Stimulated activated CD8-positive, alpha-beta memory T cell treated with anti-CD3 and anti-CD28 coated beads, Interleukin-15, amount 100 ng/mL, for 24 hours (primary cell): ENCODE data around the gene KCNK1.

ENCODE experiments used
- DNase-seq: peaks from one replicate; pipeline ENCODE4 v3.0.0-alpha.2; 2020; ENCODE audit warnings: low read depth

Gene KCNK1

DNA sequence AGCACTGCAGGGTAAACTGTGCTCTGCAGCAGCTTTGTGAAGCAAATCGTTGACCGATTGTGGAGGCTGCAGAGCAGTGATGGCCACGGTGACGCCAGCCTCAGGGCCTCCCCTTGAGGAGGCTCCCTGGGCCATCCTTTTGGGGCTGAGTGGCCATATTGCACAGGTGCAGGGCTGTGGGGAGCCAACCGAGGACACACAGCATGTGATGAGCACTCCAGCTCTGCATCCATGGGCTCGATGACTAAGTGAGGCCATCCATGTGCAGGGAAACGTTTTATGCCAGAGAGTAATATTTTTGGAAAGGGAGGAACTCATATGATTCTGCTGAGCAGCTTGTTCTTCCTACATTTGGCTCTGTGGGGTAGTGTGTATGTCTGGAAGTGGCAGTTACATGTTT, 24.6 kb downstream of the KCNK1 start:
- DNase-seq: no peak

DNA sequence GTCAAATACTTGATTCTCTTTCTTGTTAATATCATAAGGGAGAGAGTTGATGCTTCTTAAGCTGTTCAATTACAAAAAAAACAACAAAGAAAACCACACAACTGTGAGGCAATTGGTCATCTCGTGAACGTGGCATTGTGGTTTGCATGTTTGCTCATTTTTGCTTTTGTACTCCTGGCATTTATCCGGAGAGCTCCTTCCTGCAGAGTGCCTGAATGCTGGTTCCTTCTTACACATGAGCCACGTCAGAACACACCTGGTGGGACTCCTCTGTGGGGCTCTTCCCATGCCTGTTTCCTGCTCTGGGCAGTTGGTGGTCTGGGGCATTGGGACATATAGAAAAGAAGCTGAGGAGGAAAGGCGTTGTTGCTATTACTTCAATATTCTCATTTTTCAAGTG, 25.7 kb downstream of the KCNK1 start:
- no peak for DNase-seq

DNA sequence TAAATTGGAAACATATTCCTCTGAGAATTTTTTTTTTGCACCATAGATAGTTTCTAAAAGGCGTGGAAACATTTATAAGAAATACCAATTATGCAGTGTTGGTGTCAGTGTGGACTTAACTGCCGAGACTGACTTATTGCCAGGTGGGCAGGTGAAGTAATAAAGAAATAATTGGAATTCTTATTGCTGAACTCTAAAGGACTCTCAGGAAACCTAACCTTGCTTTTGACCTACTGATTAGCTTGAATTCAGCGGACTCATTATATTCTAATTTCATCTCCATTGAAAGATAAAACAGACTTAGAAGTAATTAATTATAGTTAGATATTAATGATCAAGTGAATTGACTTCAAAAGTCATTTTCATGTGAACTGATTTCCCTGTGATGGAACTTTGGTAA, 26.3 kb downstream of the KCNK1 start:
- no peak for DNase-seq

DNA sequence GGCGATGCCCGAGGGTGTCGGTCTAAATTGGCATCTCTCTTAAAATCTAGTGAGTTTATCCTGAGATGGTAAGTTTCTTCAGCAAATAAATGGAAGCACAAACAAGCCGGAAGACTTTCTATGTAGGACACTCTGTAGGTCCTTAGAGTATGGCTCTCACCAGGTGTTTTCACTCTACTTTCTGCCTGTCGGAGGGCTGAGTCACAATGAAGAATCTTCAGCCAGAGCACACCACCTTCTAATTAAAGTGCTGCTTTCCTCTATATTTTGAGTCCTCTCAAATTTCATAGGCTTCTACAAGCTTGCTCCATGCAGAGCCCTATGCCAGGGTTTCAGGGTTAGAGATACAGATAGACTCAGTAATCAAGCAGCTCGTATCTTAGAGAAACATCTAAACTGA, 27.1 kb downstream of the KCNK1 start:
- no peak for DNase-seq

DNA sequence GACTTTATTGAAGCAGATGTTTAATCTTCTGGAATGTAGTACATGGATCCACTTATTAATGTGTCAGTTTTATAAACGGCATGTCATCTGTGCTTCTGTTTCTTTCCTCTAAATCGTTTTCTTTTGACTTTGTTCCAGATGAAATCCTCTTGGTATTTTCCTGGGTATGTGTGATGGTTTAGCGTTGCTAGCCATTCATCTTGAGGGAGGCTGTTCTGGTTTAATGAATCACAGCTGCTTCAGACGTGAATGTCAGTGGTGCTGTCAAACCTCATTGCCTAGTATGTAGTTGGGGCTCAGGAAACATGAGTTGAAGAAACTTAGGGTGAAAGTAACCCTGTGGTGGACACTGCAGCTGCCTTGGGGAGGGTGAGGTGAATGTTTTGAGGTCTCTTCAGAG, 33.2 kb downstream of the KCNK1 start:
- no peak for DNase-seq

DNA sequence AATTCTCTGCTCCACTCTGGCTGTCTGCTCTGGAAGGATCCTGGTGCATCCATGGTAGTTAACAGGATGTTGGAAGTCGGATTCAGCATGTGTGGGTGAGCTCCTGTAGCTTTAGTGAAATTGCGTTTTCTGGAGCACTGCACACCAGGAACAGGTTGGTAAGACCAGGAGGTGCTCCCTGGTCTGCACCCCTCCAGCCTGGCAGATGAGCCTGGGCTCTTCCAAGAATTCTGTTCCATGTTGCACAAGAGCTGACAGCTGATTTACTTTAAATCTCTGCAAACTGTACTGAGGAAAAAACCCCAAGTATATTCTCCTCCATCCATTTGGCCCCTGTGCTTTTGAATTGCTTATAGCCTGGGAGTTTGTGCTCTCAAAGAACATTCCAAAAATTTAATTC, 33.7 kb downstream of the KCNK1 start:
- DNase-seq: no peak

DNA sequence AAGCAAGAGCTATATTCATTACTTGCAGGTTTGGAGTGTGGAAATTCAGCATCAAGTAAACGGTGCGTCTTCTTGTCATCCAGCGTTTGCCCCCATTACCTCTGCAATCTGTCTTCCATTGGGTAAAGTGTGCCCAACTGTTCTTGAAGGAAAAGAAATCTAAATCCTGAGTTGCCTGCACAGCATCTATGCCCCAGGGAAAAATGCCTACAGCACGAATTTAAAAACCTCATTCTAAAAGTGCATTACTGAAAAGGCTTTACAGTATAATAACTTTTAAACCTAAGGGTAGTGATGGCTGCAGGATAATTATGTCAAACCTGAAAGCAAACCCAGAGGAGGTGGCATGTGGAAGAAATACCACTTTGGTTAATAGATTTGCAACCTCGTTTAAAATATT, 37.2 kb downstream of the KCNK1 start:
- DNase-seq: no peak

DNA sequence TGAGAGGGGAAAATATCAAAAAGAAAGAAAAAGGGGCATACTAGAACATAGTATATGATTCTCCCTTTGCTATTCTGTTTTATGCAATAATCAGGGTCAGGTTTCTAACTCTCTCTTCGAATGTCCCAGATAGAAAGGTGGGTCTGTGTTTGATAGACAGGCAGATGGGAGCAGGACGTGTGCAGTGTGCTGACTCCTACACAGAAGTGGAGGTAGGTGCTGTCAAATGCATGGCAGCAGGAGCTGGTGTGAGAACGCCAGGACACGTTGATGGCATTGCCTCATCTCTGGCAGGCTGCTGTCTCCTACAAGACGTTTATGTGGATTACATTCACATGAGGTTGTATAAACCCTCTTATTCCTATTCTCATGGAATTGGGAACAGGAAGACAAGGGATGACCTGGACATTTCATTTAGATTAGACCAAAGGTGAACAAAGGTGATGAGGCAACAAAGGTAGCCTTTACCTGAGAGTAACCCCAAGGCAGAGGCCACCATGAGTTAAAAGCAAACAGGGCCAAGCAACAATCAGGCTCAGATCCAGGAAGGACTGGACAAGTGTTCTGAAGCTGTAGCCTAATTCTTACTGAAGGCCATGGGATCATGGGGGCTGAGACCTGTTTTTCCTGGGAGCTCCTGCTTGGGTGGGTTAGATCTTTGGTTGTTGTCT, 37.8 kb downstream of the KCNK1 start:
- DNase-seq: no peak

DNA sequence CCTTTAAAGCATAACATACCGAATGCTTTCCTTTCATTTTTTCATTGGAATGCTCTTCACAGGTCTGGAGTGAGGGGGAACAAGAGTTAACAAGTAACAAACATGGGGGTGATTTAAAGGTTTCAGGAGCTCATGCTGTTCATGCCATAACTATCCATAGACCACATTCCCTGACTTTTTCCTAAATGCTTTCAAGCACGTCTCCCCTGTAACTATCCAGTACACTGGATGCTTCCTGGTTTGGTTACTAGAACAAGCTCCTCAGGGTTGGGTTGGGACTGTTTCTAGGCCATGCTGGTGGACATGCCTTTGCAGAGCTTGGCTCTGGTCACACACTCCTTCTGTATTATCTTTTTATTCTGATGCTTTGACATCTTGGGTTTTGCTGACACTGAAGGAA, 38.6 kb downstream of the KCNK1 start:
- no peak for DNase-seq

DNA sequence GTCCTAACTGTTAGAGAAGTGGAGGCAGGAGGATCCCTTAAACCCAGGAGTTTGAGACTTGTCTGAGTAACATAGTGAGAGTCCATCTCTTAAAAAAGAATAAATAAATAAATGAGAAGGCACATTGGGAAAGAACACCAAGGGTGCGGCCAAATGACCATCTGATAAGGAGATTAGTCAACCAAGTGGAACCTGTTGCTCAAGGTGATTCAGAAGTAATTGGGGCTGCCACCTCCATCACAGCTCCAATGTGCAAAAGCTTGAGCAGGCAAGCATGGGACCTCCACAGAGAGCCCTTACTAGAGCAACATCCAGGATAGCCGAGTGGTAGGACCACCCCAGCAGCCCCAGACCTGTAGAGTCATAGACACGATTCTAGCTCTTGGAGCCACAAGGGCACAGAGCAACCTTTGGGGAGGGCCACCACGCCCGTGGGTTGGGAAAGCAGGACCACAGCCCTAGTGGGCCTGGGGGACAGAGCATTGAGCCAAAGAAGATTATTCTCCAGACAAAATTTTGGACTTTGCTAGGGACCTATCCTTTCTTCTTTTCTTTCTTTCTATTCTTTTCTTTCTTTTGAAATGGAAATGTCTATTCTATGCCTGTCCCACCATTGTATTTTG, 40.9 kb downstream of the KCNK1 start:
- DNase-seq: no peak

DNA sequence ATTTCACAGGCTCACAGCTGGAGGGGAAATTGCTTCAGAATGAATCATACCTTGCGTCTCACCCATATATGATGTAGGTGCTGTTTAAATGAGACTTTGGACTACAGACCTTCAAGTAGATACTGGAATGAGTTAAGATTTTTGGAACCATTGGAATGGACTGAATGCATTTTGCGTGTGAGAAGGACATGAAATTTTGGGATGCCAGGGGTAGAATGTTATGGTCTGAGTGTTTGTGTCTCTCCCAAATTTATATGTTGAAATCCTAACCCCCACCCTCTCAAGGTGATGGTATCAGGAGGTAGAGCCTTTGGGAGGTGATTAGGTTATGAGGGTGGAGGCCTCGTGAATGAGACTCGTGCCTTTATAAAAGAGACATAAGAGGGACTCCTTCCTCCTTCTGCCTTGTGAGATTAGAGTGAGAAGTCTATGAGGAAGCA, 41.4 kb downstream of the KCNK1 start:
- no peak for DNase-seq

DNA sequence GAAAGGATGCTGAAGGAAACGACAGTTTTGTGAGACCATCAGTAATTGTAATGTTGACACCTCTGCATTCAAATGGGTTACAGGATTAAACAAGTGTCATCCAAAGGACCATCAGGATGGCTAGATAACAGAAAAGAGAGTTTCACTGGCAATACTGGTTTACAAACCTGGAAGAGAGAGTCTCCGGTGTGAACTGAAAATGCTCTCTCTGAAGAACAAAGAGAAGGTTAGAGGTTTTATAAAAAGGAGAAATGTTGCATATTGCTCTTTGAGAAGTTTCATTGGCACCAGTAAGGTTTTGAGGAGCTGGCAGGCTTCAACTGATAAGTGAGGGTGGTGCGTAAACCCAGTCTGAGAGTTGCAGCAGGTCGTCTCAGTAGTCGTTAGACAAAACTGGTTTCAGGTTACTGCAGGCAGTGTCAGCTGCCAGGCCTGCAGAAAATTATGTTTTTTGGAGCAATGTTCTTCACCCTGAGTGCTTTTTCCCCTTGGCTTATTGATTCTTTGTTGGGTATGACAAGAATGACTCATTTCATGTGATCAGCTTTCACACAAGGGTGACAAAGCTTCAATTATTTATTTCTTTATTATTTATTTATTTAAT, 42.2 kb downstream of the KCNK1 start:
- no peak for DNase-seq

DNA sequence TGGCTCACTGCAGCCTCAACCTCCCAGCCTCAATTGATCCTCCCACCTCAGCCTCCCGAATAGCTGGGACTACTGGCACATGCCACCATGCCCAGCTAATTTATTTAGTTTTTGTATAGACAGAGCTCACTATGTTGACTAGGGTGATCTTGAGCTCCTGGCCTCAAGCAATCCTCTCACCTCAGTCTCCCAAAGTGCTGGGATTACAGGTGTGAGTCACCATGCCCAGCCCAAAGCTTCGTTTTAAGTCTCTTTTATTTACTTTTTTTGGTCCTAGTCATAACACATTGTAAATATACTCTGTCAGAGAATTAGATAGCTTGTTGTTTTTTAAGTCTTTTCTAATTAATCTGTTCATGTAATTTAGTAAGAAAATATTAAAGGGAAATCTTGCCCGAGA, 42.8 kb downstream of the KCNK1 start:
- no peak for DNase-seq

DNA sequence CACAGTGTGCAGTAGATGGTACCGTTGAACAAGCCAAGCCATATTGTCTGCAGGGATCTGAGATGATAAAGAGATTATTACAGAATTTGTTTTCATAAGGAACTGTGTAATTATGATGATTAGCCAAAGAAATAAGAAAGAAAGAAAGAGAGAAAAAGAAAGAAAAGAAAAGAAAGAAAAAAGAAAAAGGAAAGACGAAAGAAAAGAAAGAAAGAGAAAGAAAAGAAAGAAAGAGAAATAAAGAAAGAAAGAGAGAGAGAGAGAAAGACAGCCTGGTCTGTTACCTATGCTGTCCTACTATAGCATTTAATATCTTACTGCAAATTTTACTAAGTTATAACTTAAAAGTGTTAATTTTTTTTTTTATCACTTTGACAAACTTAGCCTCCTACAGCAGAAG, 43.6 kb downstream of the KCNK1 start:
- no peak for DNase-seq

DNA sequence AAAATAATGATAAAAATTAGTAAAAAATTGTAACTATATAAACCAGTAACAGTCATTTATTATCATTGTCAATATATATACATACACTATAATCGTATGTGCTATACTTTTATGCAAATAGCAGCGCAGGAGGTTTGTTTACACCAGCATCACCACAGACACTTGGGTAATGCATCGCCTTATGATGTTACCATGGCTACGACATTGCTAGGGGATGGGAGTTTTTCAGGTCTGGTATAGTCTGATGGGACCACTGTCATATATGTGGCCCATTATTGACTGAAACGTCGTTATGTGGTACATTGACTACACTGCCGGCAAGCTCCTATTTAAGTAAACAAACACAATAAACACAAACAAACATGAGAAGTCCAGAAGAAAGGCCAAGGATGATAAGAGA, 45.6 kb downstream of the KCNK1 start:
- DNase-seq: no peak

DNA sequence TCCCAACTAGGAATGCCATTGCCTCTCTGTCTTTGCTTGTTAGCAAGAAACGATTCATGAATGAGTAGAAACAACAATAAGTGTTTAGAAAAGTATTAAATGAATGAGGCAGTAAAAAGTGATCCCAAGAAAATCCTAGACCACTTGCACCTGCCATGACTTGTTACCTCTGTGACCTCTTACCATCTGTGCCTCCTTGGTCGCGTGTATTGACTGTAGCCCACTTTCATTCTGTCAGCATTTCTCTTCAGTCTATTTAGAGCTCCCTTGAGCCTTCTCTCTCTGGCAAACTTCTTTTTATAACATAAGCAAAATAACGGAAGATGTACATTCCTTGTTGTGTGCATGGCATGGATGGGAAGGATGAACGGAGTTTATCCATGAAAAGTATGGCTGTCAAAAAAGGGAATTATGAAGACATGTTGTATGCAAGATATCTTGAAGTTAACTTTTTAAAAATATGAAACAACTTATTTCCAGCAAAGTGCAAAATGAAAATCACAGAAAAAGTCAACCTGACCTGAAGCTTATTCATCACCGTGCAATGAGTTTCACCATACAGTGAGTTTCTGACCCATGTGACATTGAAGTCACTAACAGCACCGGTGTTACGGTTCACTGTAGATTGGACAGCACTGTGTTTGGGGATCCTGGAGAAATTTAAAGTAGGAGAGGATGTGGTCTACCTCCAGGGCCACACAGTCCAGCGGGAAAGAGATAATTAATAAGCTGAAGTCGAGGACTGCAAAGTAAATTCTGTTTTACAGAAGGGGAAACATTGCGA, 47.7 kb downstream of the KCNK1 start:
- no peak for DNase-seq

DNA sequence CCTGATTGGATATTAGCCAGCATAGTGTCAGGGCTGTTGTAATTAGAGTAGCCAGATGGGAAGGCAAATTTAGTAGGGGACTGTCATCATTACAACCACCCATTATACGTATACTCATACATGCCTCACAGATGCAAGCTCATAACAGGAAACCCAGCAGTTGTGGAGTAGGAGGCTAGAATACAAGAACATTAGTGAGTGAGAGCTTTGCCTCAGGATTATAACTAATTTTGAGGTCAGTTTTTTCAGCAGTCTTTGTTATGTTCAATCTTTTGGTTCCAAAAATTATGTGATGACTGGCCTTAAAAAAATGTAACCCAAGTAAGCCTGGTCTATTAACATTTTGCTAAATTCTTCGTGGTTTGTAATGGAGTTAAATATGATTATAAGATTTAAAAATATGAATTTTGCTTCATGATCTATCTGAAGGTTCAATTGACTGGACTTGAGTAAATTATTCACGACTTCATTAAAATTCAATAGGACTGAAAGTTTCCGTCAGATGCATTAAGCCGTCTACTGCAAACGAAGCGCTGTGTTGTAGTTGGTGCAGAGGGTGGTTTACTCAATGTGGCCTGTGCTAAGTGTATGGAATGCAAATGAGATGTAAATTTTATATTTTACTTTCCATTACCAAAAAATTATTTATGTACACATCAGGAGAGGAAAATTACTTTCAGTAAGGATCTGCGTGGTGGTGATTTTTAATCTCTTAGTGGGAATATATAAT, 48.8 kb downstream of the KCNK1 start:
- no peak for DNase-seq

DNA sequence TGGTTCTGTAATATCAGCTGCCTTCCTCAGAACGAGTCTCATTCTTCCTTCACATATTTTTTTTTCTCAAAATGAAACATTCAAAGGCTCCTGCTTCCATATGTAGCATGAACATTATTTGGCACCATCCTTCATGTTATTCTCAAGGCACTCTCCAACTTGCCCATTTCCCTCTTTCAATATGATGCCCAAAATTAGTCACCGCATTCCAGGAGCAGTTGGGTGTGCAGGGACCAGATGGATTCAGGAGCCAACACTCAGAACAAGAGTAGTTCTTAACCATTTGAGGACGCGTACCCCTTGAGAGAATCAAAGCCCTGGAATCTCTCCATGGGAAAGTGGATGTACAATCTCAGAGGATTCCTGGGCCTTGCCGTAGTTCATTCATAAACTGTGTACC, 50.3 kb downstream of the KCNK1 start:
- DNase-seq: no peak

DNA sequence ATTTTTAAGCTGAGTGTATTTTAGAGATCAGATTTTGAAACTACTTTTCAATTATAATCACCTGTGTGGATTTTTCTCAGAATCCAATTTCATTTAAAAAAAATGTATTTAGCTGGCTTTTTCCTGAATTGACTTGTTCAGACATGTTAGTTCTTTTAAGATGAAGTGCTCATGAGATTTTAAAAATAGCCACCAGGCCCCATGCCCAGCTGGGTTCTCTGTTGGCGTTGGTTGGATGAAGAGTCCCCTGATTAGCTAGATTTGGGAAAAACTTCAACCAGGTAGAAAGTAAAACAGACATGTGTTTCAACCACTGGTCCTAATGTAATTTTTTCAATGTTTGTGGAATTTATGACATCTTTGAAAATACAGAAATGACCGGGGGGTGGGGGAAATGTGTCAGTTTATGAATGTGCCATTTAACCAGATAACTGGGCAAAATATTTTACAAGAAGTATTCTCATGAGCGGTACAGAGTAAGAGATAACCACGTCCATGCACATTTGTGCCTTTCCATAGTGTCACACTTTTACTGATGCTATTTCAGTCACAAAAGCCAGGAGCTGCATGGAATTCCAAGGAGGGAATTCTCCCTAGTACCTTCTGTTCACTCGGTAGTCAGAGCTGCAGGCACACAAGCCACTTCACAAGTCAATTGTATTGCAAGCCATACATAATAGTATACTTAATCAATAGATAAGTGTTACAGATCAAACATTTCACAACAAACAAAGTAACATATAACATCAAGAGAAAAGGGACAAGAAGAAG, 51.1 kb downstream of the KCNK1 start:
- DNase-seq: no peak

DNA sequence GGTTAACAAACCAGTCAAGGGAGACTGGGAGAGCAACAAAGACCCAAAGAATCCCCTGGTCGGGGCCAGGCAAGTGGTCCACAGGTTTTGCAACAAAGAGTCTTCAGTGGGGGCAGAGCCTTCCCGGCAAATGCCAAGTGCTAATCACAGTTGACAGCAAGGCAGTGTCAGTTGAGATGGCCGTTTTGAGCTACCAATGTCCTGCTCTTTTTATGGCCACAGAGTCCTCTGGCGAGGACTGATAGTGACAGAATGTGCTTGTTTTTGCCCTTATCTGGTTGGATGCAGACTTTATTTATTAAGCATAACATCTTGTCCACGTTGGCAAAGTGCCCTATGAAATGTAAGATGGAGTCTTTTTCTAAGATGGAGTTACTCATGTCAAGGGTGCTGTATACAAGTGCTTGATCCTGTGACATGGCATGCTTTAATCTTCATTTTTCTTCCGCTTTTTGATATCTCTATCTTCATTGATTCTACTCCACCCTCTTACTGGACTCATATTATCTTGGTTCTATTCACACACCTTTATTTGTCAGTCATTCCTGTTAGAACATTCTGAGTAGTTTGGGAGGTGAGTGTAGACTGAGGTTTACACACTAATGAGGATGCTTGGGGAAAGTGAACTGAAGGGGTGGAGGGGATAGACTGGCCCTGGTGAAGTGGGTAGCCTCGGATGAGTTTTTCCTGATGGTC, 51.8 kb downstream of the KCNK1 start:
- no peak for DNase-seq

DNA sequence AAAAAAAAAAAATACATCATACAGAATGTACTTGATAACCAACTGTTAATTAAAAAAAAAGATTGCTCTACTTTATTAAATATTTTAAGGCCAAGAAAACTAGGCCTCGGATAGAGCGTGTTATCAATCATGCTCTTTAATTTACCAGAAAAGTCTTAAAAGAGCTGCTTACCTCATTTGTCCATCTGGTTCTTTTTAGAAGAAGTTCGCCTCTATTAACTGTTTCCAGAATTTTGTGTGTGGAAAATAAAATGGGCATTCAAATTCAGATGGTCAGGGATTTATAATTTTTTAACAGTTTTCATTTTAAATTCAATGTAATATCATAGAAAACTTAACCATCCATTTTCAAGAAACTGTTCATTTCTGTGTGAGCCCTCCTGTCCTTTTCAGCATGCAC, 53.8 kb downstream of the KCNK1 start:
- DNase-seq: no peak
